ENCODE data around the gene PDE11A.
"Not testable (repeated sequence)": the region's sequence is repeated elsewhere in the genome, so short reads cannot be mapped to it uniquely, and the experiment has no call there.

PDE11A gene

GRCh38 chr2:177882501-177882900, 190.1 kb downstream of the PDE11A start:
- no peak for DNase-seq (ENCODE audit: low read depth in 2 of 2)

GRCh38 chr2:177881921-177882320, 190.7 kb downstream of the PDE11A start:
- DNase-seq (ENCODE audit: low read depth in 2 of 2): no peak

- DNase-seq (ENCODE audit: low read depth in 2 of 2): no peak
These were observed 191.4 kb downstream of the PDE11A start for GRCh38 chr2:177881008-177881747.

- DNase-seq (ENCODE audit: low read depth in 2 of 2): no peak
These were observed 192.3 kb downstream of the PDE11A start for GRCh38 chr2:177880285-177880684.

GRCh38 chr2:177876950-177877349, 195.6 kb downstream of the PDE11A start:
- DNase-seq (ENCODE audit: low read depth in 2 of 2): no peak

GRCh38 chr2:177874686-177875085, 197.9 kb downstream of the PDE11A start:
- DNase-seq (ENCODE audit: low read depth in 2 of 2): no peak

GRCh38 chr2:177873915-177874314, 198.7 kb downstream of the PDE11A start:
- no peak for DNase-seq (ENCODE audit: low read depth in 2 of 2)

GRCh38 chr2:177872286-177872685, 200.3 kb downstream of the PDE11A start:
- DNase-seq (ENCODE audit: low read depth in 2 of 2): no peak

GRCh38 chr2:177869912-177870311, 202.7 kb downstream of the PDE11A start:
- DNase-seq (ENCODE audit: low read depth in 2 of 2): no peak

- no peak for DNase-seq (ENCODE audit: low read depth in 2 of 2)
These were observed 203.4 kb downstream of the PDE11A start for GRCh38 chr2:177869209-177869608.

GRCh38 chr2:177868806-177869205, 203.8 kb downstream of the PDE11A start:
- DNase-seq (ENCODE audit: low read depth in 2 of 2): no peak

GRCh38 chr2:177857538-177857937, 215.0 kb downstream of the PDE11A start:
- no peak for DNase-seq (ENCODE audit: low read depth in 2 of 2)

- DNase-seq (ENCODE audit: low read depth in 2 of 2): no peak
These were observed 220.2 kb downstream of the PDE11A start for GRCh38 chr2:177852389-177852788.

- no peak for DNase-seq (ENCODE audit: low read depth in 2 of 2)
These were observed 229.4 kb downstream of the PDE11A start for GRCh38 chr2:177843188-177843587.

- DNase-seq (ENCODE audit: low read depth in 2 of 2): no peak
These were observed 230.3 kb downstream of the PDE11A start for GRCh38 chr2:177842243-177842642.

GRCh38 chr2:177835418-177836204, 237.0 kb downstream of the PDE11A start:
- DNase-seq (ENCODE audit: low read depth in 2 of 2): not testable (repeated sequence)

- DNase-seq (ENCODE audit: low read depth in 2 of 2): no peak
These were observed 239.8 kb downstream of the PDE11A start for GRCh38 chr2:177832611-177833433.

- DNase-seq (ENCODE audit: low read depth in 2 of 2): no peak
These were observed 241.6 kb downstream of the PDE11A start for GRCh38 chr2:177830881-177831386.

GRCh38 chr2:177828557-177828956, 244.0 kb downstream of the PDE11A start:
- DNase-seq (ENCODE audit: low read depth in 2 of 2): no peak

GRCh38 chr2:177826897-177827296, 245.7 kb downstream of the PDE11A start:
- DNase-seq (ENCODE audit: low read depth in 2 of 2): no peak

- DNase-seq (ENCODE audit: low read depth in 2 of 2): no peak
These were observed 249.6 kb downstream of the PDE11A start for GRCh38 chr2:177822941-177823340.

- no peak for DNase-seq (ENCODE audit: low read depth in 2 of 2)
These were observed 254.2 kb downstream of the PDE11A start for GRCh38 chr2:177818412-177818811.
